OCI-LY7 (cell line): ENCODE data around the gene ADCY3. TPM values are rescaled to one million over a fixed set of nuclear protein-coding genes. Genes with fewer than 3 reads are reported as not detected.

Source experiments
- BruUV-seq: library from RNA; stranded (reverse); fragments of 400-500 nt; replicated peaks from 2 replicates; lab custom pipeline; 2021; lab: Mats Ljungman, UMichigan
- CTCF ChIA-PET: fragments of 300-600 bp; sonication (Branson Sonifier 250); formaldehyde crosslinking; loops from one replicate; lab custom pipeline; 2022; ENCODE audit warnings: antibody characterized with exemption; ENCODE audit not compliant: unreplicated experiment; lab: Charles Lee
- POLR2A ChIA-PET: fragments of 300-600 bp; sonication (Branson Sonifier 250); formaldehyde crosslinking; loops from one replicate; lab custom pipeline; 2022; ENCODE audit warnings: antibody characterized with exemption; lab: Charles Lee
- DNase-seq: peaks from one replicate; pipeline ENCODE4 v3.0.0-alpha.2; 2015; ENCODE audit warnings: low spot score
- H2AFZ ChIP-seq: fragments of 200-600 bp; sonication (generic), shearing (Covaris generic); 2 replicates; pipeline ENCODE4 v1.6.1; 2014; ENCODE audit warnings: mild to moderate bottlenecking, antibody characterized with exemption, low read length, moderate library complexity
- H3K27ac ChIP-seq: fragments of 200-600 bp; sonication (generic); 2 replicates; pipeline ENCODE4 v1.5.1; 2014; ENCODE audit warnings: mixed run types, low read depth, mild to moderate bottlenecking, moderate library complexity, low read length, inconsistent platforms; ENCODE audit not compliant: poor library complexity, severe bottlenecking
- H3K36me3 ChIP-seq: fragments of 200-600 bp; sonication (generic); 2 replicates; pipeline ENCODE4 v1.6.1; 2014; ENCODE audit warnings: mild to moderate bottlenecking, antibody characterized with exemption, low read length, moderate library complexity, mixed read lengths; ENCODE audit not compliant: insufficient read depth
- H3K4me1 ChIP-seq: fragments of 200-600 bp; sonication (generic); 2 replicates; pipeline ENCODE4 v1.5.1; 2014; ENCODE audit warnings: mild to moderate bottlenecking, low read length; ENCODE audit not compliant: insufficient read depth, poor library complexity, severe bottlenecking
- H3K4me2 ChIP-seq: fragments of 200-600 bp; sonication (generic); 2 replicates; pipeline ENCODE4 v1.6.1; 2014; ENCODE audit warnings: mild to moderate bottlenecking, low read length
- H3K4me3 ChIP-seq: fragments of 200-600 bp; sonication (generic); 2 replicates; pipeline ENCODE4 v1.5.1; 2014; ENCODE audit warnings: mild to moderate bottlenecking, low read depth, low read length; ENCODE audit not compliant: poor library complexity, severe bottlenecking
- H3K79me2 ChIP-seq: fragments of 200-600 bp; sonication (generic); 2 replicates; pipeline ENCODE4 v1.6.1; 2016; ENCODE audit warnings: low read depth, mild to moderate bottlenecking, low read length, moderate library complexity, mixed read lengths; ENCODE audit not compliant: insufficient read depth
- H3K9me2 ChIP-seq: fragments of 200-600 bp; sonication (generic); 2 replicates; pipeline ENCODE4 v1.6.1; 2016; ENCODE audit warnings: mild to moderate bottlenecking, low read length, mixed read lengths; ENCODE audit not compliant: insufficient read depth
- H3K9me3 ChIP-seq: fragments of 200-600 bp; sonication (generic); 2 replicates; pipeline ENCODE4 v1.6.1; 2014; ENCODE audit warnings: mild to moderate bottlenecking, mixed run types, low read length, mixed read lengths
- H4K20me1 ChIP-seq: fragments of 200-600 bp; sonication (generic); 2 replicates; pipeline ENCODE4 v1.6.1; 2014; ENCODE audit warnings: mild to moderate bottlenecking, antibody characterized with exemption, low read length, moderate library complexity, mixed read lengths; ENCODE audit not compliant: insufficient read depth
- EZH2phosphoT487 ChIP-seq: fragments of 200-600 bp; sonication (generic); IDR thresholded peaks from 2 replicates; pipeline ENCODE4 v1.6.1; 2018; ENCODE audit warnings: low read depth, borderline replicate concordance, mild to moderate bottlenecking, mixed run types, antibody characterized with exemption, low read length, moderate library complexity, mixed read lengths
- intact Hi-C: fragments of 100-400 bp; cut with micrococcal nuclease; formaldehyde crosslinking; loops from one replicate; pipeline ENCODE4 v1.10.0; 2022; ENCODE audit not compliant: unreplicated experiment
- total RNA-seq, 2 experiments: library from RNA; depleted of rRNA in 1 of 2; stranded (reverse); fragments of >200 nt in 1 of 2; shearing (Covaris generic) in 1 of 2; gene quantifications; 2 replicates each; pipeline ENCODE4 v1.2.3, GENCODE V29; 2014 to 2022
- TF ChIP-seq, protein P1 (sequence below): fragments of 200-600 bp; sonication (generic); conservative IDR thresholded peaks from 2 replicates; pipeline ENCODE4 v1.5.1; 2014; ENCODE audit warnings: mild to moderate bottlenecking, antibody characterized with exemption, low read length, moderate library complexity, mixed read lengths

Gene ADCY3
- total RNA-seq, 2 experiments from 2014 or later: 45.8 to 55.0 TPM

DNA sequence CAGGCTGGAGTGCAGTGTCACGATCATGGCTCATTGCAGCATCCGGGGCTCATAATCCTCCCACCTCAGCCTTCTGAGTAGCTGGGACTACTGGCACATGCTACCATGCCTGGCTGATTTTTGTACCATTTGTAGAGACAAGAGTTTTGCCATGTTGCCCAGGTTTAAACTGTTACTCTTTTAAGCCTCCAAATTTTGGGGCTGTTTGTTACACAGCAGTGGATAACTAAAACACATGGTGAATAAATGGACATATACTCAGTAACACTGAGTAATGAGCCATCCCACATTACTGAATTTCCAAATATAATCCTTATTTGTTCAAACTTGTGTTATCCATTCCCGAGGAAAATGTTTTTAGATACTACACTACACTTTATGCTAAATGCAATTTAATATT lies 9.8 kb downstream of the ADCY3 start:
- Histone ChIP-seq H3K4me2 (no peak overlapping the region), H4K20me1 (no peaks in the 10 kb centered on the region), H3K9me2 (no peaks in the 10 kb centered on the region), H2AFZ (no peak overlapping the region), H3K27ac (no peak overlapping the region), H3K4me1 (no peaks in the 10 kb centered on the region), H3K36me3 (peaks cover 73% of the 10 kb centered on the region), H3K9me3 (0 out of 2 replicates have a peak, but pooled peaks cover 3% of the 10 kb centered on the region), H3K79me2 (no peaks in the 10 kb centered on the region), H3K4me3 (no peak overlapping the region)
- DNase-seq: no peak
- CTCF ChIA-PET: no interaction called here
- intact Hi-C loops: no loop called here
- POLR2A ChIA-PET: no interaction called here
- BruUV-seq: no TSS peak
- TF ChIP-seq, protein P1, sequence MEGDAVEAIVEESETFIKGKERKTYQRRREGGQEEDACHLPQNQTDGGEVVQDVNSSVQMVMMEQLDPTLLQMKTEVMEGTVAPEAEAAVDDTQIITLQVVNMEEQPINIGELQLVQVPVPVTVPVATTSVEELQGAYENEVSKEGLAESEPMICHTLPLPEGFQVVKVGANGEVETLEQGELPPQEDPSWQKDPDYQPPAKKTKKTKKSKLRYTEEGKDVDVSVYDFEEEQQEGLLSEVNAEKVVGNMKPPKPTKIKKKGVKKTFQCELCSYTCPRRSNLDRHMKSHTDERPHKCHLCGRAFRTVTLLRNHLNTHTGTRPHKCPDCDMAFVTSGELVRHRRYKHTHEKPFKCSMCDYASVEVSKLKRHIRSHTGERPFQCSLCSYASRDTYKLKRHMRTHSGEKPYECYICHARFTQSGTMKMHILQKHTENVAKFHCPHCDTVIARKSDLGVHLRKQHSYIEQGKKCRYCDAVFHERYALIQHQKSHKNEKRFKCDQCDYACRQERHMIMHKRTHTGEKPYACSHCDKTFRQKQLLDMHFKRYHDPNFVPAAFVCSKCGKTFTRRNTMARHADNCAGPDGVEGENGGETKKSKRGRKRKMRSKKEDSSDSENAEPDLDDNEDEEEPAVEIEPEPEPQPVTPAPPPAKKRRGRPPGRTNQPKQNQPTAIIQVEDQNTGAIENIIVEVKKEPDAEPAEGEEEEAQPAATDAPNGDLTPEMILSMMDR: no peak
- TF ChIP-seq EZH2phosphoT487: no peak

DNA sequence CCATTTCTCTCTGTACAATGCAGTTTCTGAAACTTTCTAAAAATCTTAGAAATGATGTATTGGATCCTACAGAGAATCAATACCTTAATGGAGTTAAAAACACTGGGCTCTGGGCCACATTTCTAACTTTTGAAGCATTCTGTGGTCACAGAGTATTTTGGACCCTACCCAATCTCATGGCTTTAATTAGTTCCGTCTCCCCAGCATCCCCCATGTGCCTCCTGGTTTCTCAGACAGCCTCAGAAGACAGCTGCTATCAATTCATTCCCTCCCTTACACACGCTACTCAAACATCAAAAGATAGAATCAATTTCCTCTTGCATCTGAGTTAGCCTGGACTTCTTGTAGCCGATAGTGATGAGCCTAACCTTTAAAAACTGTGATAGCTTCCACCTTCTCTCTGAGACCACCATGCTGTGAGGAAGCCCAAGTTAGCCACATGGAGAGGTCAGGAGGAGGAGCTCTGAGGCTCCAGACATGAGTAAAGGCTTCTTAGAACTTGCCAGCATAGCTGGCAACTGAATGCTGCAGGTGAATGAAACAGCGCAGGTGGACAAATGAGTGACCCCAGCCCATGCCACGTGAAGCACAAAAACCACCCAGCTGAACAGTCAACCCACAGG lies 10.4 kb downstream of the ADCY3 start:
- Histone ChIP-seq H3K79me2 (no peaks in the 10 kb centered on the region), H4K20me1 (no peaks in the 10 kb centered on the region), H3K9me2 (no peaks in the 10 kb centered on the region), H3K9me3 (0 out of 2 replicates have a peak, but pooled peaks cover 3% of the 10 kb centered on the region), H3K4me3 (no peak overlapping the region), H3K36me3 (peaks cover 71% of the 10 kb centered on the region), H3K4me2 (no peak overlapping the region), H3K27ac (no peak overlapping the region), H3K4me1 (no peaks in the 10 kb centered on the region), H2AFZ (no peak overlapping the region)
- DNase-seq: no peak
- BruUV-seq: no TSS peak
- intact Hi-C loops: no loop called here
- ChIA-PET POLR2A (no interaction called here), CTCF (no interaction called here)
- TF ChIP-seq, protein P1: no peak
- TF ChIP-seq EZH2phosphoT487: no peak

DNA sequence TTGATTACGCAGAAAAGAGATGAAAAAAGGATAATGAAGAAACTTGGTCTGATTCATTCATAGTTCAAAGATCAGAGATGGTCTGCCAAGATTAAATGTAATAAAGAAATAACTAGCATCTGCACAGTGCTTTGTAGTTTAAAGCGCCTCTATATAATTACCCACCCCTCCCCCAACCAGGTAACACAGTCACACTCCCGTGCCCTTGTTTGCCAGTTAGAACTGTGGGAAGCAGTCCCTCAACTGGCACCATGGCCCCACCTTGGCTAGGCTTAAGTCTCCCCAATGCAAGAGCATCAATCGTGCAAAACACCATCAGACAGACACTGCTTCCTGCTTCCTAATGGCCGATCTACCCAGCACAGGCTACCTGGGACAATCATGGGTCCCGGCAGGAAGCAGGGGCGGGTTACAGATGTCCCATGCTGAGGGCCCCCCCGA lies 11.6 kb downstream of the ADCY3 start:
- TF ChIP-seq, protein P1: no peak
- no peak for TF ChIP-seq EZH2phosphoT487
- no TSS peak for BruUV-seq
- no peaks in the 10 kb centered on the region for H3K9me2 ChIP-seq
- ChIA-PET POLR2A (interaction anchor here (0.7 kb wide), 1 partner anchor 22 kb away, joined by 3 read pairs; no protein-coding TSS in a partner anchor), CTCF (interaction anchor here (0.5 kb wide), 1 partner anchor 10 kb away, joined by 3 read pairs; no protein-coding TSS in a partner anchor)
- H3K36me3 ChIP-seq: peaks cover 74% of the 10 kb centered on the region
- H3K4me3 ChIP-seq: no peak overlapping the region
- no peak overlapping the region for H3K27ac ChIP-seq
- H4K20me1 ChIP-seq: no peaks in the 10 kb centered on the region
- no peak for DNase-seq
- no peaks in the 10 kb centered on the region for H3K4me1 ChIP-seq
- H3K9me3 ChIP-seq: 0 out of 2 replicates have a peak, but pooled peaks cover 3% of the 10 kb centered on the region
- H2AFZ ChIP-seq: no peak overlapping the region
- intact Hi-C loops: no loop called here
- H3K79me2 ChIP-seq: no peaks in the 10 kb centered on the region
- H3K4me2 ChIP-seq: no peak overlapping the region
